Activated CD8-positive, alpha-beta memory T cell treated with anti-CD3 and anti-CD28 coated beads for 24 hours (primary cell): ENCODE data around the gene ABTB1.

Source experiments
- DNase-seq: peaks from one replicate; pipeline ENCODE4 v3.0.0-alpha.2; 2020

ABTB1 gene

DNA sequence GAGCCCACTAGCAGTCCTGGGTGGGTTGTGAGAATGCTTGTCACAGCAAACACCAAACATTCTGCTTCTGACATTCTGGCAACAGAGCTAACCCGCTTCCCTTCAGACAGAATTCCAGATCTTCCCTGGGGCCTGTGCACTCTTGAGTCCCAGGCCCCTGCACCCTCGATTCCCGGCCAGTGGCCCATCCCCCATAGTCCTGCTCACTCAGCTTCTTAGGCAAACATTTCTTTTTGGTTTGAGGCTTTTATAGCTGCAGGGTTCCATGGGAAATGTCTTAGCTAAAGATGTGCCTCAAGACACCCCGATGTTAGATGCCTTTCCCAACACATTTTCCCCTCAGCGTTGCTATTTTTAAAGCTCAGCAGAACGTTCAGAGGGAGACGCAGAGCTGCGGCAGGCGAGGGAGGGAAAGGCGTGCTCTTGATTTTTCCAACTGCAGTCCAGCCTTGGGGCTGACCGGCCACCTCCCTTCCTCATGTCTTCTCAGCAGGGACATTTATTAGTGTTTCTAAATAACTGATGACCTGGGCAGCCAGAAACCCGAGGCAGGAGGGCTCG lies 35.2 kb downstream of the ABTB1 start:
- DNase-seq, result no peak

DNA sequence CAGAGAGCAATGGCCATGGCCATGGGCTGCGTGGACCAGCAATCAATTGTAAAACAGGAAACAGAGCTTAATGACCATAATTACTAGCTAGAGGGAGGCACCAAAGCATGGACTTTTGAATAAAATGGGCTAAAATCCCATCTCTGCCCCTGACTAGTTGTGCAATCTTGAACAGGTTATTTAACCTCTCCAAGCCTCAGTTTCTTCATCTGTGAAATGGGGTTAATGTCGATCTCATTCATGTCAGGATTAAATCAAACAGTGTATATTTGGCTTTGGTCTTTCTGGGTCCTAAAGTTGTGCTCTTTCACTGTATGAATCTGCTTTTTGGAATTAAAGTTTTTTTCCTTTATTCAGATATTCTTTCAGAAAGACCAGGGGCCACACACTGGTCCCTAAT lies 36.1 kb downstream of the ABTB1 start:
- no peak for DNase-seq

- no peak for DNase-seq
Measured at GRCh38 chr3:127709320-127710060, 36.7 kb downstream of the ABTB1 start.

DNA sequence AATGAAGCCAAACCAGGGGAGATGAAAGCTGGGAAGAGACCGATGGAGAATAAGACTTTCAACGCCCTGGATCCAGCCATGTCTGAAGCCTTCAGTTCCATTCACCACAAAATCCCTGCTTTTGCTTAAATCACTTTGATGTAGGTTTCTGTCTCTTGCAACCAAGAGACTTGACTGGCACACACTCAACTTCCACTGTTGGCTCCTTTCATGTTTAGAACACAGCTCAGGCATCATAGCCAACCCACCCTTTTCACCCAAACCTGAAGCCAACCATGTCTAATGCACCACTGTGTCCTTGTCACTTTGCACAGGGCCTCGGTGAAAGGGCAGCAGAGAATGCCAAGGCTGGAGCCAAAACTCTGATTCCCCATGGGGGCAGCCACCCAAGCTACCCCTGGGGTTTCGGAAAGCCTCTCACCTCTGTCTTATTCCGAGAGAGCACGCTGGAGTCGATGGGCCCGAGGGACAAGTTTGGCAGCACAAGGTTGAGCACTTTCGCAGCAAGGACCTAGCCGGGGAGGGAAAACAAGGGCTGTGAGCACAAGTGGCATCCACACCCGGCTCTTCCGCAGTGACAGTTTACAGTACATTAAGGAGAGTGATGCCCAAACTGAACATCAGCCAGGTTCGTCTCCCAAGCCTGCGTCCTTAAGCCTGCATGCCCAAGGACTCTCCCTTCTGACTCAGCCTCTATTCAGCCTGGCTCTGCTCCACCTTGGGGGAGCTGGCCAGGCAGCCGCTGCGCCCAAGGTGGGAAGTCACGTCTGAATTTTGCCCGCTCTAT lies 37.6 kb downstream of the ABTB1 start:
- DNase-seq, result no peak

- DNase-seq, result no peak
Measured at GRCh38 chr3:127711021-127711695, 38.4 kb downstream of the ABTB1 start.

DNA sequence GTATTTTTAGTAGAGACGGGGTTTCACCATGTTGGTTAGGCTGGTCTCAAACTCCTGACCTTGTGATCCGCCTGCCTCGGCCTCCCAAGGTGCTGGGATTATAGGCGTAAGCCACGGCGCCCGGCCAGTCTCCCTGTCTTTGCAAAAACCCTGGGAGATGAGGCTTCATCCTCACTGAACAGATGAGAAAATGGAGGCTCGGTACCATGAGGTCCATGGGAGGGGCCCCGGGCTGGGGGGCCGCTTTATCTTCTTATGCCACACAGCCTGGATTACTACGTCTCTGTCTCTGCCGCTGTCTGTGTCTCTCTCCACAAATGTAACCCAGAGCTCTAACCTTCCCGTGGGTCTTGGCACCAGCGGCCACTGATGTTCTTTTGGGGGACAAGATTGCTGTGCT lies 39.1 kb downstream of the ABTB1 start:
- DNase-seq, result no peak

GRCh38 chr3:127712461-127712860 lies 39.7 kb downstream of the ABTB1 start:
- no peak for DNase-seq

DNA sequence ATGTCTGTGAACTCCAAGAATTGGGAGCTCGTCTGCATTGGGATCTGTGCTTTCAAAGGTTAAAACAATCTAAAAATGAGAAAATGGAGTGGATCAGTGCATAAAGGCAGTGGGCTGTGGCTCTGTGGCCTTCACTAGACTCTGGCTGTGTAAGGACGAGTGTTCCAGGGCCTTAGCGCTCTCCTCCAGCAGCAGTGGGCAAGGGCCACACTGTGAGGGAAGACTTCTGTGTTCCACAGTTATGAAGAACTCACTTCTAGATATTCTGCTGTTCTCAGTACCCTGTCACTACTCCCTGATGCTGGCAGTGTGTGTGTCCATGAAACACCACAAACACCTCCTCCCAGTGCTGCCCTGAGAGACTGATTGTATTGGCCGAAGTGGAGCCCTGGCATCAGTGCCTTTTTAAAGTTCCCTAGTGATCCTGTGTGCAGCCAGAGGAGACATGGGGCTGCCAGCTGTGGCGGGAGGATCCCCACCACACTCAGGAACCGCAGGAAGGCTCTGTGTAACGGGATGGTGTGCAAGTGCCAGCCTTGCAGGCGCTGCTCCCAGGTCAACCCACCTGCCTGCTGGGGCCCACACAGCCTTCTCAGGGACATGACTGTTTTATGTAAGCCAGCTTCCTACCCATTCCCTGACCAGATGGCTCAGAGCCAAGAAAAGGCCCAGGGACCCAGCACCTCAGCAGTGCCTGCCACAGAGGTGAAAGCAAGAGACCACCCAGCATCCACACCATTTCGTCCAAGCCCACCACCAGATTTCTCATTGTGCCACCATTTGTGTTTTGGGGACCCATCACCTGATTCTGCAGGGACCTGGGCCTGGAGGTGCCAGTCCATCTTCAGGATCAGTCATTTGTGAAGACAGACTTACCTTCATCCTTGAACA lies 40.4 kb downstream of the ABTB1 start:
- no peak for DNase-seq

GRCh38 chr3:127714125-127714571 lies 41.4 kb downstream of the ABTB1 start:
- no peak for DNase-seq

DNA sequence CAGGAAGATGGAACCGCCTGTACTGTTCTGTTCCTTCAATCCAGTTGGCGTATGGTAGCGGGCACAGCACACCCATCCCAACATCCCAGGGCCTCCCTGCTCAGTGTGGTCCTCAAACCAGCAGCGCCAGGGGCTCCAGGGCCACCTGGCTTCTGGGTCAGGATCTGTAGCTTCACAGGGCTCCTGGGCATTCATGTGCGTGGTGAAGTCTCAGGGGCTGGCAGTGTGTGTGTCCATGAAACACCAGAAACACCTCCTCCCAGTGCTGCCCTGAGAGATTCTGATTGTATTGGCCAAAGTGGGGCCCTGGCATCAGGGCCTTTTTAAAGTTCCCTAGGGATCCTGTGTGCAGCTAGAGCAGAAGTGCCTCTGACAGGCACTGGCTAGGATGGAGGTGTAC lies 42.1 kb downstream of the ABTB1 start:
- DNase-seq, result no peak

DNA sequence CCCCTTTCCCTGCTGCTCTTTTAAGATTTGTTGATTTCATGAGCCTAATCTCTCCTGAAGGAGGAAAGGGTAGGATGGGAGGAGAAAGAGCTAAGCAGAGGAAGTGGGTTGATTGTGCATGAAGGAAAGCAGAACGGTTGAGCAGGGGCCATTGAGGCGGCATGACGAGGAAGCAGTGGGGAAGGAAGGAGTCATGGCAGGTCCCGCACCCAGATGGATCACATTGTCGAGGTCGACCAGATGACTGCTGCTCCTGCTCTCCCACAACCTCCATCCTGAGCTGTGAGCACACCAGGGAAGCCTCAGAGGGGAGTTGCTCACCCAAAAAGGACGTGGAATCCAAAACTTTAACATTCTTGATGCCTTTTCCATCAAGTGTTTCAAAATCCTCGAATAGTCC lies 42.8 kb downstream of the ABTB1 start:
- DNase-seq, result no peak

DNA sequence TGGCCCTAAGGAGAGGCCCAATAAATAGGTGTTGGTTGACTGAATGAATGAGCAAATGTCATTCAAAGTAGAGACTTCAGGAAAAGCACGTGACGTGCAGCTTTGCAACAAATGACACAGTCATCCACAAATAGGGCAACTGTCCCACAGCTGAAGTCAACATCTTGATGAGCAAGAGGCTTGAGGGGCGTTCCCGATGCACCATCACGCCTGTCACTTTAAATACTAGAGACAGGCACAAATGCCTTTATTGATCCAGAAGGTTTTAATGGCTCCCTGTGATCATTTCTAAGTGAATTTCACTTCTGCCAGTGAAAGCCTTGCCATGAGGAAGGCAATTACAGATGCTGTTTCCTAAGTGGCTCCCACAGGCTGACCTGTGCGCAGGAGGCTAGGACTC lies 43.6 kb downstream of the ABTB1 start:
- no peak for DNase-seq

DNA sequence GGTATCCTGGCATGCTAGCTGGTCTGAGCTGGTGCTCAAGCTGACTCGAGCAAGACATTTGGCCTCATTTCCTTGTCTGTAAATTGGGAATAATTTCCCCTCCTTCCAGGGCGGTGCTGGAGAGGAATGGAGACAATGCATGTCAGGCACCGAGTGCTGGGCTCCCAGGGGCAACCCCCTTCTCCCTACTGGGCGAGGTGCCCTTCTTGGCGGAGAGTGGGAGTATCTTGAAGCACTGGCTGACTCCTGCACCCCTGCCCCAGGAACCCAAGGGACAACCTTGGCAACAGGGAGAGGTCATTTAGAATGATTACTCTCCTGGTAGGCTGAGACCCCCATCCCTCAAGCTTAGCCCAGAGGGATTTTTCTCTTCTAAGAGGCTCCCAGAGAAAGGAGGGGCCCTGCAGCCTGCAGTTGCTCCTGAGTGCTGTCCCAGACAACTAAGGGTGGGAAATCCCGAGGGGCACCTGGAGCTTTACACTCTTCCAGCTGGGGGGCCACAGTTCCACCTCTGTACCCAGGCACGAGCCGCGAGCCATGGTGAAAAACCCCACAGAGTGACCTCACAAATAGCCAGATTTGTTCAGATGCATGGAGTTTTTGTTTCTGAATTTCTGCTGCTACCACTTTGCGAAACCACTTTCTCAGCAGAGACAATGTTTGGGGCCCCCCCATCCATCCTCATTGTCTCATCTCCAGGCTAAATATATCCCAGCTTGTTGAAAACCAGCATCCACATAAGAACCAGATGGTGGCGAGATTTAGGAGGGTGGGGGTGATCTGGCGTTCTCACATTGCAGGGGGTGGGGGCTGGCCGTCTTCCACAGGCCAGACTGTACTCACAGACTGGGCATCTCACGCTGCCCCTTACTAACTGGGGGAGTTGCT lies 44.8 kb downstream of the ABTB1 start:
- DNase-seq, result no peak

DNA sequence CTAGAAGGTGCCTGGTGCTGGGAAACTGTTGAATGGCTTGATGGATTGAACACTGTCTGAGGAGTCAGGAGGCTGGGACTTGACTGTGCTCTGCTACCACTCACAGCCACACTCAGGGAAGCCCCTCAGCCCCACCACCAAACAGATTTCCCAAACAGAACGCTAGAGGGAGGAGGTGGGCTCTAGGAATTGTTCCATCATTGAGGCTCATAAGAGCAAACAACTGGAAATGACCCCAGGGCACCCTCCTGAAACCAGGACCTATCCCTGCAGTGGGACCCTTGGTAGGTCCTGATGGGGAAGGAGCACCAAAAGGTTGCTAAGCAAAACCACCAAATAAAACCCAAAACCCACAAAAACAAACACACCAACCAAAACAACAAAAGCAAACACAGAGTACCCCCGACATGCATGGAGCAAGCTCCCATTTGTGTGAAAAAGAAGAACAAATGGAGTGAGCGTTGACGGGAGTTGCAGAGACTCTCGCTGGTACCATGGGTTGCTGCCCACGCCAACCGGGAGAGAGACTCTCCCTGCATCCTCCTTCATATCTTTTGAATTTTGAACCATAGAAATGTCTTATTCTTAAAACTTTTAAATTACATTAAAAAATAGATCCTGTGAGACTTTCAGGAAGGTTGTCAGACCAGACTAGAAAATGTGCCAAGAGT lies 45.6 kb downstream of the ABTB1 start:
- DNase-seq, result no peak

DNA sequence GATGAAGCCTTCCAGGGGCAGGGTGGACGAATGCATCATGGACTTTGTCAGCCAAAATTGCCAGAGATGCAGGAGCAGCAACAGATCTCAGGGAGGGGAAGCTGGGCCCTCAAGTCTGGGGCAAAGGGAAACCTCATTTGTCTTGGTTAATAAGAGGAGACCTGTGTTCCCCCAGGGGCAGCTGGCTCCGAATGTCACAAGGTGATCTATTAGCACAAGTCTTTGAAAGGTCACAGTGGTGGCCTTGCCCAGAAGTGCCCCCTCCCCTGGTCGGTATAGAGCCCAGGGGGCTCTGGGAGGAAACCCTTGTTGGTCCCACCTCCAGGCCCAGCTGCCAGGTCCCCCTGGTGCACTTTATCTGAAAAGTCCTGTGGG lies 46.2 kb downstream of the ABTB1 start:
- DNase-seq, result no peak

DNA sequence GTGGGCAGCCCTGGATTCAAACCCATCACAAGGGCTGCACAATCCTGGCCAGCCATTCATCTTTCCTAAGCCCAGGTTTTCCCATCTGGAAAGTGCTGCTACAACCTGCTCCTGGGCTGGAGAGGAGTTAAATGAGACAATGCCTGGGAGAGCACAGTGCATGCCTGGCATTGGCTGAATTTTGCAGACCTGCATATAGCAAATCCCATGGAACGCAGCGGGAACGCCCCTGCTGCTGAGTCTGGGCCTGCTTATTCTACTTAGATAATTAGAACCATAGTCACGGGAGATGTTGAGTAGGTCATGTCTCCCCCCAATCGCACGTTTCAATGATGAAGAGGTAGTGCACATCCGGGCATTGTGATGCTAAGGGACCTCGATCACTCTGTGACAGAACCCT lies 46.6 kb downstream of the ABTB1 start:
- DNase-seq, result no peak

- no peak for DNase-seq
Measured at GRCh38 chr3:127720161-127720823, 47.5 kb downstream of the ABTB1 start.

DNA sequence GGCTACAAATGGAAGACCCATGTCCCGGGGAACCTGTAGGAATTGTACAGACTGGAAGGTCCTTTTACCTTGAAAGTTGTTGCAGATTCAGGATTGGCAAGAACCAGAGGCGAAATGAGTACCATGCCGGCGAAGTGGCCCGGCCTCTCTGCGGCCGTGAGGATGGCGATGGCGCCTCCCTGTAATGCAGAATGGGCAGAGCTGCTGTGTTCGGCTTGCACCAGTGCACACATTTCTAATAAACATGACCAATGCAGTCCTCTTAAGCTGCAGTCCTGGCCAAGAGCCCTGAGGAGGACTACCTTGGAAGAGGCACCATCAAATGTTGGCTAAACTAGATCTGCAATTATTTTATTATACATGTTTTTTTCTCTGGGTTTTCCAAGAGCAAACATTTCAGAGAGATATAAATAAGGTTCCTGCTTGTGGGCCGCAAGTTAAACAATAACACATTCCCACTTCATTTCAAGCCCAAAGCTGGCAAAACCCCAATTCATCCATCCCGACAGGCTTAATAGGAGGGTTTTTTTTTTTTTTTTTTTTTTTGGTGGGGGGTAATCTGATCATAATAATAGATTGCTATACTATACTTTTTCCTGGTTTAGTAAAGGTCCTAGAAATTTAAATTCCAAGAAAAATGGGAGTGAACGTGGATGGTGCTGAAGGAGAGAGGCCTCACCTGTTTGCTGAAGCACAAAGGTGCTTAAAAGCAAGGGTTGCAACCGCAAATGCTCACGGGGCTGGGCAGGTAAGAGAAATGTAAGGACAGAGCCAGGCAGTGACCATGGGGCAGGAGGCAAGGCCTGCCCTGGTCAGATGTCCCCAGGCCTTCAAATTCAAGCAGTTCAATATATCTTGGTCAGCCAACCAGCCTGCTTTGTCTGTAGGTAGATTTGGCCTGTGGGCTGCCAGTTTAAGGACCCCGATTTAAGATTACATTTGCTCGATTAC lies 48.5 kb downstream of the ABTB1 start:
- no peak for DNase-seq
